GM20431 (cell line): ENCODE data around the gene ACACB.
"Not testable (repeated sequence)": the region's sequence is repeated elsewhere in the genome, so short reads cannot be mapped to it uniquely, and the experiment has no call there.

Experiments used
- in situ Hi-C: fragments of 300-500 bp; cut with MseI, MboI; formaldehyde crosslinking; loops from one replicate; pipeline ENCODE4 v1.15.0; 2020; ENCODE audit warnings: low sequenced_read_pairs; ENCODE audit not compliant: unreplicated experiment

Gene ACACB

GRCh38 chr12:109169262-109169661 is 52.9 kb downstream of the ACACB start:
- in situ Hi-C loops, result no loop called here

GRCh38 chr12:109169686-109170085 is 53.3 kb downstream of the ACACB start:
- in situ Hi-C loops, result no loop called here

DNA sequence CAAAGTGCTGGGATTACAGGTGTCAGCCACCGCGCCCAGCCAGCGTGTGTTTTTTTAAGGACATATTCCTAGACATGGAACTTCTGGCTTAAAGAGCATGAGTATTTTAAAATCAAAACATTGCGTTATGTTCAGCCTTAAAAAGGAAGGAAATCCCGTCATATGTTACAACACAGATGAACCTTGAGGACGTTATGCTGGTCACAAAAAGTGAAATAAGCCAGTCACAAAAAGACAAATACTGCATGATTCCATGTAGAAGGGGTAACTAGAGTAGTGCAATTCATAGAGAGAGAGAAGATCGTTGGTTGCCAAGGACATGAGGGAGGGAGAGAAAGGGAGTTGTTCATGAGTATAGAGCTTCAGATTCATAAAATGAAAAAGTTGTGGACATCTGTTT is 53.9 kb downstream of the ACACB start:
- in situ Hi-C loops, result no loop called here

GRCh38 chr12:109172787-109173186 is 56.4 kb downstream of the ACACB start:
- in situ Hi-C loops, result not testable (repeated sequence)

GRCh38 chr12:109173443-109174240 is 57.3 kb downstream of the ACACB start:
- in situ Hi-C loops, result no loop called here

- in situ Hi-C loops, result no loop called here
Measured at GRCh38 chr12:109174468-109174867, 58.1 kb downstream of the ACACB start.

DNA sequence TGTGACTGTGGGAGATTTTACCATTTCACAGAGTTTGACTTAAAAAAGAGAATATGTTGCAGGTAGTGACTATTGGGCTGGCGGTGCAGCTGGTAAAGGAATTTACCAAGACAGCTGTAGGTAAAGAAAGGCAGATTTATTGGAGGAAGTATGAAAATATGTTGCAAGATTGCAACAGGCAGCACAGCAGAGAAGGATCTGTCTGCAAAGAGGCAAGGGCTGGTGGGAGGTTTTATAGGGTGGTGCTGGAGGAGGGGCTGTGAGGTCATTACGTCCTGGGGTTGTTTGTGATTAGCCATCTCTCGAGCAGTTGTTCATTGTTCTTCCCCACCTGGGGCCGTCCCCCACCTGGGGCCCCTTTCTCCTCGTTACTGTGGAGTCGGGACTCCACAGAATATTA is 62.1 kb downstream of the ACACB start:
- in situ Hi-C loops, result no loop called here

GRCh38 chr12:109179927-109180326 is 63.5 kb downstream of the ACACB start:
- in situ Hi-C loops, result no loop called here

GRCh38 chr12:109182041-109182839 is 65.9 kb downstream of the ACACB start:
- in situ Hi-C loops, result no loop called here

DNA sequence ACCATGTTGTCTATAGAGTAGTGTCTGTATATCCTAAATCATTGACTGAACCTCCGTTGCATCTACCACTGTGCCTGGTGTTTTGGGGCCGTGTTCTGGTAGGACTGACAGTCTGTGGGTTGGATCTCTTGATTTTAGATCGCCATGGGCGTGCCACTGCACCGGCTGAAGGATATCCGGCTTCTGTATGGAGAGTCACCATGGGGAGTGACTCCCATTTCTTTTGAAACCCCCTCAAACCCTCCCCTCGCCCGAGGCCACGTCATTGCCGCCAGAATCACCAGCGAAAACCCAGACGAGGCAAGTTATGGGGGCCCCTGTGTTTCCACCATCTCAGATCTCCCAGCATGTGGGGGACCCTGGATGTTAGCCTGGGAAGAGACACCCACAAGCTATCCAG is 69.1 kb downstream of the ACACB start:
- in situ Hi-C loops, result no loop called here

DNA sequence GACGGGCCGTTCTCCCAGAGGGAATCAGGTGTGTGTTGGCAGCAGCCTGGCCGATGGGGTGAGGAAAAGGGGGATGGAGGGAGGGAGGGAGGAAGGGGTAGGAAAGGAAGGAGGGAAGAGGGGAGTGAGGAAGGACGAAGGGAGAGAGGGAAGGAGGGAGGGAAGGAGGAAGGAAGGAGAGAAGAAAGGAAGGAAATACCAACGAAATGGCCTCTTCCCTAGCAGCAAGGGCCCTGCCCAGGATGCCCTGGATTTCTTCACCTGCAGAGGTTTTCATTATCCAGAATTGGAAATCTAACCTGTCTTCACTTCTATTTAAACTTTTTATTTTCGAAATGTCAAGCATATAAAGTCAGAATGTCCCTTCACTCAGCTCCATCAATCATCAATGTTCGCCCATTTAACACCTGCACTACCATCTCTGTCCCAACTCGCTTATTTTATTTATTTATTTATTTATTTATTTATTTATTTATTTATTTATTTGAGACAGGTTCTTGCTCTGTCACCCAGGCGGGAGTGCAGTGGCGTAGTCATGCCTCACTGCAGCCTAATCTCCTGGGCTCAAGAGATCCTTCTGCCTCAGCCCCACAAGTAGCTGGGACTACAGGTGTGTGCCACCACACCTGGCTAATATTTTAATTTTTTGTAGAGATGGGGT is 70.7 kb downstream of the ACACB start:
- in situ Hi-C loops, result no loop called here

- in situ Hi-C loops, result no loop called here
Measured at GRCh38 chr12:109188108-109188712, 71.8 kb downstream of the ACACB start.

GRCh38 chr12:109189291-109189690 is 72.9 kb downstream of the ACACB start:
- in situ Hi-C loops, result no loop called here

- in situ Hi-C loops, result no loop called here
Measured at GRCh38 chr12:109191621-109192250, 75.3 kb downstream of the ACACB start.

- in situ Hi-C loops, result no loop called here
Measured at GRCh38 chr12:109192358-109192757, 76.0 kb downstream of the ACACB start.

GRCh38 chr12:109193896-109194295 is 77.5 kb downstream of the ACACB start:
- in situ Hi-C loops, result no loop called here

- in situ Hi-C loops, result no loop called here
Measured at GRCh38 chr12:109196332-109196731, 79.9 kb downstream of the ACACB start.

GRCh38 chr12:109197327-109197726 is 80.9 kb downstream of the ACACB start:
- in situ Hi-C loops, result no loop called here

GRCh38 chr12:109199324-109199723 is 82.9 kb downstream of the ACACB start:
- in situ Hi-C loops, result no loop called here
